Prostate gland (tissue), 2 donors: ENCODE measurements around the gene ZBTB1. TPM values are rescaled to one million over a fixed set of nuclear protein-coding genes. Genes with fewer than 3 reads are reported as not detected.

Experiments
- DNase-seq: peaks from one replicate; pipeline ENCODE4 v3.0.0-alpha.2; 2019; ENCODE audit warnings: low spot score
- H3K27ac ChIP-seq, 2 donors: fragments of 200-600 bp; sonication (generic); 2 replicates each; pipeline ENCODE4 v1.5.1; 2017 to 2019
- H3K27me3 ChIP-seq: fragments of 200-600 bp; sonication (generic); replicated peaks from 2 replicates; pipeline ENCODE4 v1.5.1; 2019; ENCODE audit not compliant: insufficient read depth
- H3K36me3 ChIP-seq, 2 donors: fragments of 200-600 bp; sonication (generic); 1 replicate in 1 of 2; 2 replicates in 1 of 2; pipeline versions ENCODE4 v1.5.1 to v1.8.1; 2017 to 2019
- H3K4me1 ChIP-seq: fragments of 200-600 bp; sonication (generic); replicated peaks from 2 replicates; pipeline ENCODE4 v1.5.1; 2019
- H3K4me3 ChIP-seq, 2 donors: fragments of 200-600 bp; sonication (generic); 2 replicates each; pipeline ENCODE4 v1.5.1; 2017 to 2019
- H3K9me3 ChIP-seq: fragments of 200-600 bp; sonication (generic); 2 replicates; pipeline ENCODE4 v1.5.1; 2017
- POLR2A ChIP-seq: fragments of 450-650 bp; IDR thresholded peaks from one replicate; pipeline ENCODE4 v1.6.1; 2016; ENCODE audit warnings: antibody characterized with exemption, mild to moderate bottlenecking
- POLR2AphosphoS5 ChIP-seq: sonication (generic); formaldehyde crosslinking; IDR thresholded peaks from one replicate; pipeline ENCODE4 v1.6.1; 2017; ENCODE audit warnings: antibody characterized with exemption
- WGBS: methylation state at CpG from one replicate; pipeline ENCODE4 v1.1.5; 2018; 5-methylcytosine and 5-hydroxymethylcytosine counted together
- intact Hi-C: fragments of 100-400 bp; cut with DNase I; formaldehyde crosslinking; loops from one replicate; pipeline ENCODE4 v1.14.2; 2022
- total RNA-seq, 2 donors: library from RNA; depleted of rRNA; stranded (reverse); fragments of >200 nt; gene quantifications; one replicate each; pipeline ENCODE4 v1.1.0, GENCODE V29; 2016
- TF ChIP-seq, protein P1 (sequence below), 4 experiments: fragments of 200-600 bp in 2 of 4; fragments of 450-650 bp in 2 of 4; sonication (generic) in 2 of 4; IDR thresholded peaks; 1 replicate in 3 of 4; 2 replicates in 1 of 4; pipeline ENCODE4 v1.5.1; 2016 to 2019; ENCODE audit warnings: antibody characterized with exemption in 4 of 4, mild to moderate bottlenecking in 2 of 4, moderate library complexity in 2 of 4

Gene ZBTB1
- total RNA-seq, 2 donors from 2014 or later = 56.5 to 74.3 TPM

DNA sequence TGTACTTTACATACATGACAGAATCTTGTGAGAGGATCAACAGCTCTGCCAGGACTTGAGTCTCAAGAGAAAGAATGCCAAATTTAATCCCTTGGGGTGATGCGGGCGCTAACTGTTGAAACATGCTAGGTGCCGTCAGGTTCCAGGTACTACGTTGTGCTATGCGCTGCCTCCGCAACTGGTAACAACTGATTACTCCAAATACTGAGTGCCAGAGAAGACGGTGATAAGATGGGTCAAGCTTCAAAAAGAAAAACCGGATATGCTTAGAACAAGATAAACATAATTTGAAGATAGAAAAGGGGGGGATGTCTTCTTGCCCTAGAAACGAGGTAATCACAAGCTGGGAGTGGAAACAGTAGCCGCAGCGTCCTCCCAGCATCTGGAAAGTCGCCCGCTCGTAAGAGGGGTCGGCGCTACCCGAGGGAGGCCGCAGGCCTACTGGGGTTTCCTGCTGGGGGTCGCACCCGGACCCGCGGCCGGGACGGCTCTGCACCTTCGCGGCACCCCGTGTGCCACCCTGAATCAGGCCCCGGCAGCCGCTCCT, 1.6 kb upstream of the ZBTB1 start:
- H3K27ac ChIP-seq = peak overlapping the region; percentile 98 to 99
- TF ChIP-seq POLR2AphosphoS5 (peak; percentile 14), POLR2A (no peak)
- TF ChIP-seq, protein P1, sequence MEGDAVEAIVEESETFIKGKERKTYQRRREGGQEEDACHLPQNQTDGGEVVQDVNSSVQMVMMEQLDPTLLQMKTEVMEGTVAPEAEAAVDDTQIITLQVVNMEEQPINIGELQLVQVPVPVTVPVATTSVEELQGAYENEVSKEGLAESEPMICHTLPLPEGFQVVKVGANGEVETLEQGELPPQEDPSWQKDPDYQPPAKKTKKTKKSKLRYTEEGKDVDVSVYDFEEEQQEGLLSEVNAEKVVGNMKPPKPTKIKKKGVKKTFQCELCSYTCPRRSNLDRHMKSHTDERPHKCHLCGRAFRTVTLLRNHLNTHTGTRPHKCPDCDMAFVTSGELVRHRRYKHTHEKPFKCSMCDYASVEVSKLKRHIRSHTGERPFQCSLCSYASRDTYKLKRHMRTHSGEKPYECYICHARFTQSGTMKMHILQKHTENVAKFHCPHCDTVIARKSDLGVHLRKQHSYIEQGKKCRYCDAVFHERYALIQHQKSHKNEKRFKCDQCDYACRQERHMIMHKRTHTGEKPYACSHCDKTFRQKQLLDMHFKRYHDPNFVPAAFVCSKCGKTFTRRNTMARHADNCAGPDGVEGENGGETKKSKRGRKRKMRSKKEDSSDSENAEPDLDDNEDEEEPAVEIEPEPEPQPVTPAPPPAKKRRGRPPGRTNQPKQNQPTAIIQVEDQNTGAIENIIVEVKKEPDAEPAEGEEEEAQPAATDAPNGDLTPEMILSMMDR (IDR thresholded peaks at IDR 0.05) = no peak
- peaks cover 6% of the 10 kb centered on the region for H3K4me1 ChIP-seq
- WGBS = under 1% methylated on average over 28 of the region's 29 CpGs
- H3K36me3 ChIP-seq = no peaks in the 10 kb centered on the region
- peak; percentile 63 for DNase-seq
- no peaks in the 10 kb centered on the region for H3K27me3 ChIP-seq
- intact Hi-C loops = no loop called here
- H3K4me3 ChIP-seq = peak overlapping the region; percentile 87 to 92
- H3K9me3 ChIP-seq = no peaks in the 10 kb centered on the region

GRCh38 chr14:64503434-64504309, 898 bp upstream of the ZBTB1 start, which contains the start of gene ZBTB25:
ZBTB25 (minus strand) TSS chr14:64503838; CDS start chr14:64490533, 13,305 bp downstream.
- Histone ChIP-seq H3K27ac (peak within 1 kb of the TSS; percentile 98 to 99), H3K4me1 (peaks cover 6% of the 10 kb centered on the region), H3K4me3 (peak within 1 kb of the TSS; percentile 87 to 92), H3K36me3 (no peaks in the 10 kb centered on the region), H3K9me3 (no peaks in the 10 kb centered on the region), H3K27me3 (no peaks in the 10 kb centered on the region)
- peak; percentile 83 for DNase-seq
- TF ChIP-seq POLR2A (peak; percentile 79), POLR2AphosphoS5 (peak; percentile 58)
- TF ChIP-seq, protein P1 (IDR thresholded peaks at IDR 0.05) = peak in 1 of 4 experiments; percentile 15
- WGBS = 1% methylated on average over 62 of the region's 87 CpGs
- intact Hi-C loops = no loop called here

- H3K36me3 ChIP-seq = no peaks in the 10 kb centered on the region
- no peaks in the 10 kb centered on the region for H3K9me3 ChIP-seq
- WGBS = under 1% methylated on average over 53 of the region's 68 CpGs
- peak overlapping the region; percentile 87 to 92 for H3K4me3 ChIP-seq
- DNase-seq = peak; percentile 91
- intact Hi-C loops = no loop called here
- peaks cover 6% of the 10 kb centered on the region for H3K4me1 ChIP-seq
- TF ChIP-seq POLR2A (peak; percentile 61), POLR2AphosphoS5 (peak; percentile 68)
- TF ChIP-seq, protein P1 (IDR thresholded peaks at IDR 0.05) = peak in 2 of 4 experiments; percentile 2 to 5
- peak overlapping the region; percentile 98 to 99 for H3K27ac ChIP-seq
- no peaks in the 10 kb centered on the region for H3K27me3 ChIP-seq
These were observed 576 bp downstream of the ZBTB1 start for GRCh38 chr14:64504897-64505794.

- TF ChIP-seq POLR2AphosphoS5 (no peak), POLR2A (no peak)
- TF ChIP-seq, protein P1 (IDR thresholded peaks at IDR 0.05) = no peak
- Histone ChIP-seq H3K27me3 (no peaks in the 10 kb centered on the region), H3K9me3 (no peaks in the 10 kb centered on the region), H3K36me3 (no peaks in the 10 kb centered on the region), H3K4me1 (peaks cover 14% of the 10 kb centered on the region), H3K4me3 (peak overlapping the region in 1 of 2 donors; percentile 92), H3K27ac (peak overlapping the region; percentile 98 to 99)
- WGBS = 38% methylated on average over 3 of the region's 3 CpGs
- intact Hi-C loops = no loop called here
- no peak for DNase-seq
These were observed 2.2 kb downstream of the ZBTB1 start for GRCh38 chr14:64506721-64507120.
